NCI-H187 (cell line): Measurements from ENCODE around the gene TRIM71.
"Not testable (repeated sequence)": the region's sequence is repeated elsewhere in the genome, so short reads cannot be mapped to it uniquely, and the experiment has no call there.

ENCODE experiments used
- DNase-seq, 2 experiments: peaks; one replicate each; lab custom pipeline; 2025; lab: John Stamatoyannopoulos, UW

The TRIM71 gene

GRCh38 chr3:32890420-32891276, 72.9 kb downstream of the TRIM71 start:
- DNase-seq: no peak

- no peak for DNase-seq
These were observed 73.6 kb downstream of the TRIM71 start for GRCh38 chr3:32891365-32891764.

GRCh38 chr3:32892625-32893598, 75.1 kb downstream of the TRIM71 start:
- DNase-seq: no peak

GRCh38 chr3:32894977-32895376, 77.2 kb downstream of the TRIM71 start:
- DNase-seq: no peak

- DNase-seq: no peak
These were observed 77.9 kb downstream of the TRIM71 start for GRCh38 chr3:32895701-32896100.

- DNase-seq: no peak
These were observed 78.3 kb downstream of the TRIM71 start for GRCh38 chr3:32896143-32896542.

- DNase-seq: no peak
These were observed 79.3 kb downstream of the TRIM71 start for GRCh38 chr3:32897001-32897601.

GRCh38 chr3:32897981-32898623, 80.3 kb downstream of the TRIM71 start:
- no peak for DNase-seq

GRCh38 chr3:32899265-32899664, 81.5 kb downstream of the TRIM71 start:
- no peak for DNase-seq

GRCh38 chr3:32901005-32901932, 83.5 kb downstream of the TRIM71 start:
- no peak for DNase-seq

GRCh38 chr3:32902887-32903371, 85.1 kb downstream of the TRIM71 start:
- not testable (repeated sequence) for DNase-seq

- DNase-seq: no peak
These were observed 86.2 kb downstream of the TRIM71 start for GRCh38 chr3:32903953-32904352.

GRCh38 chr3:32909999-32910398, 92.2 kb downstream of the TRIM71 start:
- DNase-seq: no peak

GRCh38 chr3:32910954-32911353, 93.2 kb downstream of the TRIM71 start:
- DNase-seq: no peak

- DNase-seq: no peak
These were observed 94.2 kb downstream of the TRIM71 start for GRCh38 chr3:32912046-32912445.

- no peak for DNase-seq
These were observed 96.1 kb downstream of the TRIM71 start for GRCh38 chr3:32913790-32914446.

GRCh38 chr3:32919920-32920319, 102.1 kb downstream of the TRIM71 start:
- no peak for DNase-seq

GRCh38 chr3:32922078-32922477, 104.3 kb downstream of the TRIM71 start:
- DNase-seq: no peak

GRCh38 chr3:32930161-32930560, 112.4 kb downstream of the TRIM71 start:
- DNase-seq: no peak

GRCh38 chr3:32931273-32931672, 113.5 kb downstream of the TRIM71 start:
- DNase-seq: not testable (repeated sequence)
